Posterior vena cava (tissue), 2 donors: ENCODE data around the gene IGDCC3. TPM values are rescaled to one million over a fixed set of nuclear protein-coding genes. Genes with fewer than 3 reads are reported as not detected.

Experiments
- DNase-seq: peaks from one replicate; pipeline ENCODE4 v3.0.0-alpha.2; 2020; ENCODE audit warnings: low spot score
- intact Hi-C, 2 donors: fragments of 100-400 bp; cut with DNase I; formaldehyde crosslinking; loops; one replicate each; pipeline versions ENCODE4 v1.14.1 to v1.14.2; 2022 to 2023
- long read RNA-seq, 2 donors: library from polyadenylated mRNA; unstranded; transcript quantifications; one replicate each; pipeline ENCODE4 v2.0.0, GENCODE V29; 2020 to 2021
- total RNA-seq, 2 donors: library from RNA; stranded (reverse); fragmentation: NEBNext Ultra II Directional; extraction: Animal tissue kit (Norgen Biotek cat#: 25700); gene quantifications; one replicate each; pipeline ENCODE4 v1.2.1, GENCODE V29; 2021
- donor health status: DM: yes; HTN: yes; CAD: no.
- donor health status: DM: yes; HTN: yes; CAD: no.

Gene IGDCC3
- not detected for total RNA-seq
- long read RNA-seq, donor 1: 0 reads
- long read RNA-seq, donor 2: 0 reads

GRCh38 chr15:65377976-65378366, at the start of gene IGDCC3:
Gene IGDCC3, minus strand, starts transcription at chr15:65378002. Its CDS starts 214 bp downstream, at chr15:65377788.
- intact Hi-C loops: no loop called here
- DNase-seq: no peak

GRCh38 chr15:65426216-65426853, 48.5 kb upstream of the IGDCC3 start:
- peak; percentile 48 for DNase-seq
- intact Hi-C loops: no loop called here

GRCh38 chr15:65424683-65425082, 46.9 kb upstream of the IGDCC3 start:
- DNase-seq: no peak
- intact Hi-C loops: no loop called here

GRCh38 chr15:65423976-65424679, 46.3 kb upstream of the IGDCC3 start:
- intact Hi-C loops: no loop called here
- DNase-seq: peak; percentile 34

- intact Hi-C loops: no loop called here
- DNase-seq: peak; percentile 46
Measured at GRCh38 chr15:65423150-65423975, 45.6 kb upstream of the IGDCC3 start.

- intact Hi-C loops: no loop called here
- peak; percentile 83 for DNase-seq
Measured at GRCh38 chr15:65421360-65422215, 43.8 kb upstream of the IGDCC3 start.

- peak; percentile 64 for DNase-seq
Measured at GRCh38 chr15:65420975-65421359, 43.2 kb upstream of the IGDCC3 start.

GRCh38 chr15:65418596-65418995, 40.8 kb upstream of the IGDCC3 start:
- intact Hi-C loops: loop anchor here in 1 of 2 donors (5.0 kb wide), 1 partner anchor 214 kb away; no protein-coding TSS in a partner anchor
- DNase-seq: peak; percentile 18

More at GRCh38 chr15:65420975-65421359, 43.2 kb upstream of the IGDCC3 start:
- intact Hi-C loops: no loop called here

GRCh38 chr15:65416845-65417416, 39.1 kb upstream of the IGDCC3 start:
- intact Hi-C loops: loop anchor here in 1 of 2 donors (5.0 kb wide), 1 partner anchor 215 kb away; no protein-coding TSS in a partner anchor
- DNase-seq: no peak

GRCh38 chr15:65414841-65415621, 37.2 kb upstream of the IGDCC3 start:
- intact Hi-C loops: loop anchor here in 1 of 2 donors (5.0 kb wide), 1 partner anchor 217 kb away; no protein-coding TSS in a partner anchor
- no peak for DNase-seq

- DNase-seq: no peak
- intact Hi-C loops: no loop called here
Measured at GRCh38 chr15:65413760-65414144, 36.0 kb upstream of the IGDCC3 start.

GRCh38 chr15:65413051-65413759, 35.4 kb upstream of the IGDCC3 start:
- DNase-seq: no peak
- intact Hi-C loops: no loop called here

GRCh38 chr15:65412556-65412955, 34.8 kb upstream of the IGDCC3 start:
- no peak for DNase-seq
- intact Hi-C loops: no loop called here

- intact Hi-C loops: no loop called here
- DNase-seq: no peak
Measured at GRCh38 chr15:65411465-65412071, 33.8 kb upstream of the IGDCC3 start.

GRCh38 chr15:65410972-65411371, 33.2 kb upstream of the IGDCC3 start:
- DNase-seq: no peak
- intact Hi-C loops: no loop called here

GRCh38 chr15:65410036-65410435, 32.2 kb upstream of the IGDCC3 start:
- DNase-seq: no peak

More at GRCh38 chr15:65410036-65410435, 32.2 kb upstream of the IGDCC3 start:
- intact Hi-C loops: no loop called here
